Activated CD4-positive, alpha-beta memory T cell treated with anti-CD3 and anti-CD28 coated beads for 36 hours (primary cell): ENCODE results near the gene LYRM7. TPM values are rescaled to one million over a fixed set of nuclear protein-coding genes. Genes with fewer than 3 reads are reported as not detected.
"Not testable (repeated sequence)": the region's sequence is repeated elsewhere in the genome, so short reads cannot be mapped to it uniquely, and the experiment has no call there.

Experiments used
- CTCF ChIA-PET: fragments of 350-600 bp; sonication (Branson Sonifier 250); formaldehyde crosslinking; loops from one replicate; lab custom pipeline; 2021; ENCODE audit warnings: antibody characterized with exemption, inconsistent platforms; lab: Charles Lee
- POLR2A ChIA-PET: fragments of 350-600 bp; sonication (Branson Sonifier 250); formaldehyde crosslinking; loops from one replicate; lab custom pipeline; 2021; ENCODE audit warnings: antibody characterized with exemption; lab: Charles Lee
- DNase-seq: peaks from one replicate; pipeline ENCODE4 v3.0.0-alpha.2; 2020
- H3K27ac Mint-ChIP-seq: one replicate; pipeline ENCODE4 v1.8.0; 2021; ENCODE audit warnings: mixed read lengths
- H3K27me3 Mint-ChIP-seq: one replicate; pipeline ENCODE4 v1.8.0; 2021; ENCODE audit warnings: mixed read lengths
- H3K36me3 Mint-ChIP-seq: one replicate; pipeline ENCODE4 v1.8.0; 2021; ENCODE audit warnings: mixed read lengths
- H3K4me1 Mint-ChIP-seq: one replicate; pipeline ENCODE4 v1.8.0; 2021; ENCODE audit warnings: low read depth, mixed read lengths
- H3K4me3 Mint-ChIP-seq: one replicate; pipeline ENCODE4 v1.8.0; 2021; ENCODE audit warnings: mild to moderate bottlenecking, mixed read lengths
- H3K9me3 Mint-ChIP-seq: one replicate; pipeline ENCODE4 v1.8.0; 2021; ENCODE audit warnings: mixed read lengths
- intact Hi-C: fragments of 100-400 bp; cut with micrococcal nuclease; formaldehyde crosslinking; loops from one replicate; pipeline ENCODE4 v1.15.1; 2023
- total RNA-seq, 2 experiments: library from RNA; stranded (reverse); gene quantifications; one replicate each; pipeline ENCODE4 v1.2.3, GENCODE V29; 2021

The LYRM7 gene
- total RNA-seq = 10 to 100 TPM; 16.6 to 18.6 TPM

GRCh38 chr5:131170540-131171275 is at the start of gene LYRM7:
Gene LYRM7 (plus strand): TSS chr5:131170944. CDS start chr5:131171021, 77 bp downstream.
- POLR2A ChIA-PET = no interaction called here
- Mint-ChIP-seq H3K36me3 (peaks cover 2% of the 10 kb centered on the region), H3K9me3 (no peaks in the 10 kb centered on the region), H3K27ac (peak within 1 kb of the TSS; percentile 92), H3K4me3 (peak within 1 kb of the TSS; percentile 97), H3K27me3 (no peaks in the 10 kb centered on the region), H3K4me1 (peaks cover 37% of the 10 kb centered on the region)
- peak; percentile 98 for DNase-seq
- CTCF ChIA-PET = interaction anchor here (1.2 kb wide), 1 partner anchor 246 kb away, joined by 3 read pairs; no protein-coding TSS in a partner anchor
- intact Hi-C loops = loop anchor here (1.0 to 10.0 kb wide), 9 partner anchors 39 to 464 kb away; partner anchors contain the start of gene RAPGEF6

- DNase-seq, H3K4me1 Mint-ChIP-seq, intact Hi-C loops, H3K4me3 Mint-ChIP-seq, POLR2A ChIA-PET, H3K27me3 Mint-ChIP-seq, H3K27ac Mint-ChIP-seq, CTCF ChIA-PET: not testable (repeated sequence)
- Mint-ChIP-seq H3K36me3 (peaks cover 11% of the 10 kb centered on the region), H3K9me3 (peaks cover 12% of the 10 kb centered on the region)
Measured at GRCh38 chr5:131127244-131127643, 43.5 kb upstream of the LYRM7 start.

DNA sequence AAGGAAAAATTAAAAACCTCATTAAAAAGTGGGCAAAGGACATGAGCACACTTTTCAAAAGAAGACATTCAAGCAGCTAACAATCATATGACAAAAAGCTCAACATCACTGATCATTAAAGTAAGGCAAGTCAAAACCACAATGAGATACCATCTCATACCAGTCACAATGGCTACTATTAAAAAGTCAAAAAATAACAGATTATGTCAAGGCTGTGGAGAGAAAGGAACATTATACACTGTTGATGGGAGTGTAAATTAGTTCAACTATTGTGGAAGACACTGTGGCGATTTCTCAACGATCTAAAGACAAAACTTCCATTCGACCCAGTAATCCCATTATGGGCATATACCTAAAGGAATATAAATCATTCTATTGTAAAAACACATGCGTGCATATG is 41.4 kb upstream of the LYRM7 start:
- DNase-seq = no peak
- peaks cover 7% of the 10 kb centered on the region for H3K36me3 Mint-ChIP-seq
- POLR2A ChIA-PET = no interaction called here
- peaks cover 12% of the 10 kb centered on the region for H3K9me3 Mint-ChIP-seq
- H3K4me3 Mint-ChIP-seq = no peak overlapping the region
- no peak overlapping the region for H3K27ac Mint-ChIP-seq
- no peaks in the 10 kb centered on the region for H3K4me1 Mint-ChIP-seq
- no peaks in the 10 kb centered on the region for H3K27me3 Mint-ChIP-seq
- intact Hi-C loops = no loop called here
- CTCF ChIA-PET = no interaction called here

- H3K36me3 Mint-ChIP-seq, POLR2A ChIA-PET, CTCF ChIA-PET, intact Hi-C loops, H3K27ac Mint-ChIP-seq, H3K27me3 Mint-ChIP-seq, H3K4me1 Mint-ChIP-seq, DNase-seq, H3K4me3 Mint-ChIP-seq: not testable (repeated sequence)
- H3K9me3 Mint-ChIP-seq = peaks cover 14% of the 10 kb centered on the region
Measured at GRCh38 chr5:131133091-131133490, 37.7 kb upstream of the LYRM7 start.

DNA sequence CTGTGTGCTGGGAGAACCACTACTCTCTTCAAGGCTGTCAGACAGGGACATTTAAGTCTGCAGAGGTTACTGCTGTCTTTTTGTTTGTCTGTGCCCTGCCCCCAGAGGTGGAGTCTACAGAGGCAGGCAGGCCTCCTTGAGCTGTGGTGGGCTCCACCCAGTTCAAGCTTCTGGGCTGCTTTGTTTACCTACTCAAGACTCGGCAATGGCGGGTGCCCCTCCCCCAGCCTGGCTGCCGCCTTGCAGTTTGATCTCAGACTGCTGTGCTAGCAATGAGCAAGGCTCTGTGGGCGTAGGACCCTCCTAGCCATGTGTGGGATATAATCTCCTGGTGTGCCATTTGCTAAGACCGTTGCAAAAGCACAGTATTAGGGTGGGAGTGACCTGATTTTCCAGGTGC is 32.3 kb upstream of the LYRM7 start:
- POLR2A ChIA-PET, H3K4me3 Mint-ChIP-seq, H3K27me3 Mint-ChIP-seq, intact Hi-C loops, H3K36me3 Mint-ChIP-seq, CTCF ChIA-PET, H3K27ac Mint-ChIP-seq: not testable (repeated sequence)
- DNase-seq = peak; percentile 22
- peaks cover 16% of the 10 kb centered on the region for H3K4me1 Mint-ChIP-seq
- peaks cover 11% of the 10 kb centered on the region for H3K9me3 Mint-ChIP-seq

- H3K27me3 Mint-ChIP-seq = no peaks in the 10 kb centered on the region
- H3K36me3 Mint-ChIP-seq = peaks cover 6% of the 10 kb centered on the region
- intact Hi-C loops = no loop called here
- no peak overlapping the region for H3K4me3 Mint-ChIP-seq
- ChIA-PET CTCF (no interaction called here), POLR2A (interaction anchor here (0.6 kb wide), 1 partner anchor 113 kb away, joined by 4 read pairs; no protein-coding TSS in a partner anchor)
- H3K4me1 Mint-ChIP-seq = peaks cover 16% of the 10 kb centered on the region
- no peak overlapping the region for H3K27ac Mint-ChIP-seq
- no peak for DNase-seq
- H3K9me3 Mint-ChIP-seq = peaks cover 9% of the 10 kb centered on the region
Measured at GRCh38 chr5:131139321-131139720, 31.4 kb upstream of the LYRM7 start.

GRCh38 chr5:131142970-131143617 is 27.6 kb upstream of the LYRM7 start:
- H3K27me3 Mint-ChIP-seq = no peaks in the 10 kb centered on the region
- DNase-seq = no peak
- intact Hi-C loops = no loop called here
- ChIA-PET CTCF (no interaction called here), POLR2A (no interaction called here)
- H3K4me1 Mint-ChIP-seq = peaks cover 7% of the 10 kb centered on the region
- no peaks in the 10 kb centered on the region for H3K36me3 Mint-ChIP-seq
- no peak overlapping the region for H3K27ac Mint-ChIP-seq
- no peaks in the 10 kb centered on the region for H3K9me3 Mint-ChIP-seq
- H3K4me3 Mint-ChIP-seq = no peak overlapping the region

DNA sequence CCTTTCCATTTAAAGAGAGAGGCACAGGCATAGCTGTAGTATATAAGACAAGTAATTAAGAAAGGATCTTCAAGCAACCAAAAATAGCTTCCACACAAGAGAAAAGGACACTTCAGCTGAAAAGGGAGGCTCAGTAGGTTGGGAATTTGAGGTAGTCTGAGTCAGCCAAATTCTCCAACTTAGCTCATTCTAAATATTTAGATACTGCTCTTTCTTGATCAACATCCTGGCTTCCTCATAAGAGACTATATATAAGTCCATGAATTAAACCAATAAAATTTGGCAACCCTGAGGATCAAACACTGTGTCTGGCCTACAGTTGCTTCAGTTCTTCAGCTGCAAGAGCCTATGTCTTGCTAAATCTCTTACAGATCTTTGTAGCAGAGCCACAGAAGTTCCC is 23.5 kb upstream of the LYRM7 start:
- no peak overlapping the region for H3K4me3 Mint-ChIP-seq
- intact Hi-C loops = no loop called here
- no peaks in the 10 kb centered on the region for H3K27me3 Mint-ChIP-seq
- ChIA-PET CTCF (no interaction called here), POLR2A (interaction anchor here (0.6 kb wide), 1 partner anchor 34 kb away, joined by 3 read pairs; no protein-coding TSS in a partner anchor)
- H3K27ac Mint-ChIP-seq = no peak overlapping the region
- no peak for DNase-seq
- no peaks in the 10 kb centered on the region for H3K4me1 Mint-ChIP-seq
- H3K9me3 Mint-ChIP-seq = no peaks in the 10 kb centered on the region
- no peaks in the 10 kb centered on the region for H3K36me3 Mint-ChIP-seq

DNA sequence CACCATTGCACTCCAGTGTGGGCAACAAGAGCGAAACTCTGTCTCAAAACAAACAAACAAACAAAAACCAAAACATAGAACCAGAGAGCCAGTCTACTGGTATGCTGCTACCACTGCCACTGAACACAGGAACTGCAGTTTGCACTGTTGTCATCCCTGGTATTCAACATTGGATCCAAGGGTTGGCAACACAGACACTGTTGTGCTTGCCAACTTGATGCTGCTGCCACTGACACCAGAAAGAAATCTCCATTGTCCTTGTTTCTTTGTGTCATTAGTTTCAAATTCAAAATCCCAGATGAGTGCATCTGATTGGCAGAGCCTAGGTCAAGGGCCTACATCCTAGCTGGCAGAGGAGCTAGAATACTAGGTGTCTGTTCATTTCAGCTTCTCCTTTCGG is 21.9 kb upstream of the LYRM7 start:
- Mint-ChIP-seq H3K27me3 (no peaks in the 10 kb centered on the region), H3K27ac (no peak overlapping the region), H3K4me1 (no peaks in the 10 kb centered on the region), H3K9me3 (no peaks in the 10 kb centered on the region), H3K4me3 (no peak overlapping the region), H3K36me3 (peaks cover 2% of the 10 kb centered on the region)
- intact Hi-C loops = no loop called here
- DNase-seq = no peak
- ChIA-PET POLR2A (interaction anchor here (0.7 kb wide), 1 partner anchor 248 kb away, joined by 4 read pairs; no protein-coding TSS in a partner anchor), CTCF (no interaction called here)

DNA sequence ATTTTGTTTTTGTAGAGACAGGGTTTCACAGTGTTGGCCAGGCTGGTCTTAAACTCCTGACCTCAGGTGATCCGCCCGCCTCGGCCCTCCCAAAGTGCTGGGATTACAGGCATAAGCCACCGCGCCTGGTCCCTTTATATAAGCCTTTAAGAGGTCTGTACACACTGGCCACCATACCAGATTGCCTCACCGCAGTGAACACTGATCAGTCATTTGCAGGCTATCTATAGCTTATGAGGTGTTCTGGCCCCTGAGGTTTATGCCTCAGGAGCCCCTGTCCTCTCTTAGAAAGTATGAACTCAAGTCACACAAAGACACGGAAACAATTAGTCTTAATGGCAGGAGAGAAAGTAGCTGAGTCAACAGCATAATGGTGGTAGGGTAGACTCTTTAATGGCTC is 20.3 kb upstream of the LYRM7 start:
- H3K9me3 Mint-ChIP-seq = no peaks in the 10 kb centered on the region
- POLR2A ChIA-PET = no interaction called here
- H3K4me3 Mint-ChIP-seq = no peak overlapping the region
- CTCF ChIA-PET = no interaction called here
- no peaks in the 10 kb centered on the region for H3K27me3 Mint-ChIP-seq
- no peak overlapping the region for H3K27ac Mint-ChIP-seq
- H3K4me1 Mint-ChIP-seq = peaks cover 3% of the 10 kb centered on the region
- no peak for DNase-seq
- peaks cover 2% of the 10 kb centered on the region for H3K36me3 Mint-ChIP-seq
- intact Hi-C loops = no loop called here

GRCh38 chr5:131151216-131151615 is 19.5 kb upstream of the LYRM7 start:
- H3K9me3 Mint-ChIP-seq = no peaks in the 10 kb centered on the region
- no peak for DNase-seq
- no peaks in the 10 kb centered on the region for H3K27me3 Mint-ChIP-seq
- ChIA-PET CTCF (no interaction called here), POLR2A (no interaction called here)
- H3K4me3 Mint-ChIP-seq = no peak overlapping the region
- intact Hi-C loops = no loop called here
- H3K36me3 Mint-ChIP-seq = peaks cover 6% of the 10 kb centered on the region
- no peak overlapping the region for H3K27ac Mint-ChIP-seq
- peaks cover 8% of the 10 kb centered on the region for H3K4me1 Mint-ChIP-seq

GRCh38 chr5:131156385-131156784 is 14.4 kb upstream of the LYRM7 start:
- intact Hi-C loops = no loop called here
- ChIA-PET CTCF (interaction anchor here (0.7 kb wide), 1 partner anchor 210 kb away, joined by 3 read pairs; no protein-coding TSS in a partner anchor), POLR2A (interaction anchor here (1.3 kb wide), 1 partner anchor 116 kb away, joined by 4 read pairs; no protein-coding TSS in a partner anchor)
- Mint-ChIP-seq H3K9me3 (no peaks in the 10 kb centered on the region), H3K4me3 (no peak overlapping the region), H3K27me3 (no peaks in the 10 kb centered on the region), H3K4me1 (peaks cover 30% of the 10 kb centered on the region), H3K27ac (peak overlapping the region; percentile 14), H3K36me3 (peaks cover 47% of the 10 kb centered on the region)
- no peak for DNase-seq
